ENCODE data around the gene TMEM271.

TMEM271 gene

DNA sequence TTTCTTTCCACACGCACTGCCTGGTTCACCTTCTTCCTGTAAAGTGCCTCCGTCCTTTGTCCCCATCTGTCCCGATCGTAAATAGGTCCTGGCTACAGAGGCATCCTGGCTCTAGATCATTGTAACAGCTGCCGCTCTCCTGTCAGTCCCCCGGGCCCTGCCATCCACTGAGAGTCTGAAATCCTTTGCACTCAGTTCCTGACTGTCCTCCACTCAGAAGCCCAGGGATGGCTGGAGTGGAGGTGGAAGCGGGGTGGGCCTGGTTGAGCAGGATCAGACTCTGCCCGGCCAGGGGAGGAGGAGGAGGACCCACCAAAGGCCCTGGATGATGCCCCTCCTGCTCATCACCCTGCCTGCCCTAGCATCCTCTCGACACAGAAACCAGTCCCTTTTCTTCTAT is 47.3 kb downstream of the TMEM271 start:
- Histone ChIP-seq H2BK12ac (ENCODE audit: low read length) (no peak overlapping the region), H3K27me3 (ENCODE audit: insufficient read depth, low read length) (no peaks in the 10 kb centered on the region), H3K79me2 (ENCODE audit: control insufficient read depth, insufficient read depth, low read length, poor library complexity) (no peaks in the 10 kb centered on the region), H3K4me2 (ENCODE audit: low read length) (no peak overlapping the region), H3K23ac (ENCODE audit: low read length) (no peak overlapping the region), H3K14ac (ENCODE audit: low read length) (no peak overlapping the region), H3K79me1 (ENCODE audit: low read length) (no peaks in the 10 kb centered on the region), H3K18ac (ENCODE audit: low read length) (no peak overlapping the region), H4K91ac (ENCODE audit: low read depth, low read length) (no peak overlapping the region), H3K9me3 (ENCODE audit: insufficient read depth, low read depth, low read length) (no peaks in the 10 kb centered on the region), H3K36me3 (ENCODE audit: control insufficient read depth in 1 of 2, insufficient read depth in 2 of 2, low read length in 2 of 2) (peaks cover 70 to 81% of the 10 kb centered on the region in 2 experiments), H3K9ac (ENCODE audit: low read length) (no peak overlapping the region), H3K4me1 (ENCODE audit: control insufficient read depth in 1 of 2, insufficient read depth in 2 of 2, low read length in 2 of 2) (no peaks in the 10 kb centered on the region), H2BK5ac (ENCODE audit: low read depth, low read length, poor library complexity) (no peak overlapping the region), H3K4me3 (ENCODE audit: low read depth, low read length) (no peak overlapping the region), H2AK5ac (ENCODE audit: low read length) (no peak overlapping the region), H4K8ac (ENCODE audit: low read depth, low read length) (no peak overlapping the region), H2AFZ (ENCODE audit: insufficient read depth, low read length, poor library complexity) (no peak overlapping the region), H3K4ac (ENCODE audit: low read depth, low read length) (no peak overlapping the region), H4K12ac (ENCODE audit: low read depth, low read length) (no peak overlapping the region), H2BK120ac (ENCODE audit: insufficient read depth, low read length, poor library complexity) (no peak overlapping the region), H3K27ac (ENCODE audit: low read depth, low read length) (no peak overlapping the region)
- WGBS (ENCODE audit: extremely low coverage, insufficient coverage, insufficient read length), result no CpG with 5 or more reads among the region's 9 CpGs
- DNase-seq, result no peak

DNA sequence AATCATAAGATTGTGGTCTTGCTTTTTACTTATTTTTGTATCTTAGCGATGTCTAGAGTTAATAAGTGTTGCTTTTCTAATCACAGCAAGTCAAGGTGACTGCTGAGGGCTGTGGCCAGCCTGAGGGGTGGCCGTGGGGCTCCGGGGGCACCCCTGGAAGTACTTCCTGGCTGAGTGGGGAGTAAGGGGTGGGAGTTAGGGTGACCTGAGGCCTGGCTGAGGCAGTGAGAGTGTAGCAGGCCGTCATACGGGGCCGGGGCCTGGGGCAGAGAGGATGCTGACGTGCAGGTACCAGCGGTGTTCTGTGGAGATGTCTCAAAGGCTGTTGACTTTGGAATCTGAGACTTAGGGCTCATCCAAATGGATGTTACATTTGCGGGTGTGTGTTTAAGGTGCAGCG is 47.8 kb downstream of the TMEM271 start:
- no peaks in the 10 kb centered on the region for H3K9me3 ChIP-seq (ENCODE audit: insufficient read depth, low read depth, low read length)
- H2BK5ac ChIP-seq (ENCODE audit: low read depth, low read length, poor library complexity), result no peak overlapping the region
- H3K27me3 ChIP-seq (ENCODE audit: insufficient read depth, low read length), result no peaks in the 10 kb centered on the region

DNA sequence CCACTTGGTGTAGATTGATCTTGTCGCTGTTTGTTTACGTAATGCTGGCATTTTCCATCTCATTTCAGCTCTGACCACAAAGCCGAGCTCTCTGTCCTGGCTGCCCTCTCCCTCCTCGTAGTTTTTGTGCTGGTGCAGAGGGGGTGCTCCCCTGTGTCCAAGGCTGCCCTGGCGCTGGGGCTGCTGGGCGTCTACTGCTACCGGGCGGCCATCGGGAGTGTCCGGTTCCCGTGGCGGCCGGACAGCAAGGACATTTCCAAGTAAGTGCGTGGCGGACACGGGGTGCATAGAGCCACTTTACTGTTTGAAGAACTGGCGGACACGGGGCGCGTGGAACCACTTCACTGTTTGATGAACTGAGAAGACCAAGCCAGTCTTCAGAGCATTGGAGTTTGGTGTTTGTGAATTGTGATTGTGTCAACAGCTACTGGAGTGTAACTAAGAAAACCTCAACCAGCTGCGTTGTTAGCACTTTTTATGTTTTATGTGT is 49.1 kb downstream of the TMEM271 start:
- WGBS (ENCODE audit: extremely low coverage, insufficient coverage, insufficient read length), result no CpG with 5 or more reads among the region's 21 CpGs

More for the DNA sequence above, 47.8 kb downstream of the TMEM271 start:
- no peak overlapping the region for H3K9ac ChIP-seq (ENCODE audit: low read length)
- no peaks in the 10 kb centered on the region for H3K4me1 ChIP-seq (ENCODE audit: control insufficient read depth in 1 of 2, insufficient read depth in 2 of 2, low read length in 2 of 2)
- DNase-seq, result peak in 1 of 2 donors; percentile 3
- H4K91ac ChIP-seq (ENCODE audit: low read depth, low read length), result no peak overlapping the region
- peaks cover 70 to 80% of the 10 kb centered on the region in 2 experiments for H3K36me3 ChIP-seq (ENCODE audit: control insufficient read depth in 1 of 2, insufficient read depth in 2 of 2, low read length in 2 of 2)
- H3K18ac ChIP-seq (ENCODE audit: low read length), result no peak overlapping the region
- H3K79me2 ChIP-seq (ENCODE audit: control insufficient read depth, insufficient read depth, low read length, poor library complexity), result no peaks in the 10 kb centered on the region
- H3K79me1 ChIP-seq (ENCODE audit: low read length), result no peaks in the 10 kb centered on the region
- no peak overlapping the region for H3K4me2 ChIP-seq (ENCODE audit: low read length)
- no peak overlapping the region for H4K12ac ChIP-seq (ENCODE audit: low read depth, low read length)
- no peak overlapping the region for H4K8ac ChIP-seq (ENCODE audit: low read depth, low read length)
- H3K23ac ChIP-seq (ENCODE audit: low read length), result no peak overlapping the region
- no peak overlapping the region for H2AFZ ChIP-seq (ENCODE audit: insufficient read depth, low read length, poor library complexity)
- H3K4ac ChIP-seq (ENCODE audit: low read depth, low read length), result no peak overlapping the region
- no peak overlapping the region for H2BK12ac ChIP-seq (ENCODE audit: low read length)
- no CpG with 5 or more reads among the region's 10 CpGs for WGBS (ENCODE audit: extremely low coverage, insufficient coverage, insufficient read length)
- no peak overlapping the region for H2AK5ac ChIP-seq (ENCODE audit: low read length)
- no peak overlapping the region for H3K4me3 ChIP-seq (ENCODE audit: low read depth, low read length)
- H2BK120ac ChIP-seq (ENCODE audit: insufficient read depth, low read length, poor library complexity), result no peak overlapping the region
- no peak overlapping the region for H3K14ac ChIP-seq (ENCODE audit: low read length)
- H3K27ac ChIP-seq (ENCODE audit: low read depth, low read length), result no peak overlapping the region

DNA sequence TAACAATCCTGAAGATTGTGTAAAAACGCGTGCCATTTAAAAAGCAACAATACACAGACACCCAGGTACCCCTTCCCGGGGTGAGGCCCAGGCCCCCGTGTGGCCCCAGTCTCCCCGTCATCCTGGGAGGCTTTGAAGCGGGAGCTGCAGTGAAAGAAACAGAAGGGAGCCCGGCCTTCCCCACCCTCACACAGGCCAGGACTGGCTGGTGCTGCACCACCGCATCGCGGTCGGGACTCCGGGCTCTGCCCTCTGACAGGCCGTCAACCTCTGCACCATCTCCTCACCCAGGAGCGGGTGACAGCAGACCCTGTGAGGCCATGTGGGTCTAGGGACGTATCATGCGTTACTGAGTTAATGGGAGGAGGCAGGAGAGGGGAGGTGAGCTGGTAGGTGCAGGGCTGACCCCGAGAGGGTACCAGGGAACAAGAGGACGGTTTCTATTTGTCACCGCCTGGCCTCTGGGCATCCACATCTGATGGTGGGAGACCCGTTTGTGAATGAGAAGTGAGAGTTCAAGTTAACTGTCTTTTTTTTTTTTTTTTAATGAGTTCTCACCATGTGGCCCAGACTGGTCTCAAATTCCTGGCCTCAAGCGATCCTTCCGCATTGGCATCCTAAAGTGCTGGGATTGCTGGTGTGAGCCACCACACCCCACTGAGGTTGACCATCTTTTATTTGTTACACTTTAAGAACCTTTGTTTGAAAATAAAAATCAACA is 49.7 kb downstream of the TMEM271 start:
- Histone ChIP-seq H3K9ac (ENCODE audit: low read length) (no peak overlapping the region), H3K9me3 (ENCODE audit: insufficient read depth, low read depth, low read length) (no peaks in the 10 kb centered on the region), H4K91ac (ENCODE audit: low read depth, low read length) (no peak overlapping the region), H3K36me3 (ENCODE audit: control insufficient read depth in 1 of 2, insufficient read depth in 2 of 2, low read length in 2 of 2) (peaks cover 69 to 79% of the 10 kb centered on the region in 2 experiments), H2BK12ac (ENCODE audit: low read length) (no peak overlapping the region), H2AFZ (ENCODE audit: insufficient read depth, low read length, poor library complexity) (no peak overlapping the region), H3K27me3 (ENCODE audit: insufficient read depth, low read length) (no peaks in the 10 kb centered on the region), H3K27ac (ENCODE audit: low read depth, low read length) (no peak overlapping the region), H3K79me2 (ENCODE audit: control insufficient read depth, insufficient read depth, low read length, poor library complexity) (no peaks in the 10 kb centered on the region), H3K4me2 (ENCODE audit: low read length) (no peak overlapping the region), H2BK5ac (ENCODE audit: low read depth, low read length, poor library complexity) (no peak overlapping the region), H2BK120ac (ENCODE audit: insufficient read depth, low read length, poor library complexity) (no peak overlapping the region), H3K79me1 (ENCODE audit: low read length) (no peaks in the 10 kb centered on the region), H3K4ac (ENCODE audit: low read depth, low read length) (no peak overlapping the region), H3K23ac (ENCODE audit: low read length) (no peak overlapping the region), H4K8ac (ENCODE audit: low read depth, low read length) (no peak overlapping the region), H3K18ac (ENCODE audit: low read length) (no peak overlapping the region), H2AK5ac (ENCODE audit: low read length) (no peak overlapping the region), H3K14ac (ENCODE audit: low read length) (no peak overlapping the region), H3K4me3 (ENCODE audit: low read depth, low read length) (no peak overlapping the region), H4K12ac (ENCODE audit: low read depth, low read length) (no peak overlapping the region), H3K4me1 (ENCODE audit: control insufficient read depth in 1 of 2, insufficient read depth in 2 of 2, low read length in 2 of 2) (no peaks in the 10 kb centered on the region)
- no peak for DNase-seq
- WGBS (ENCODE audit: extremely low coverage, insufficient coverage, insufficient read length), result no CpG with 5 or more reads among the region's 22 CpGs

More for the DNA sequence above, 49.1 kb downstream of the TMEM271 start:
- Histone ChIP-seq H2AFZ (ENCODE audit: insufficient read depth, low read length, poor library complexity) (no peak overlapping the region), H3K23ac (ENCODE audit: low read length) (no peak overlapping the region), H3K4me2 (ENCODE audit: low read length) (no peak overlapping the region), H3K9ac (ENCODE audit: low read length) (no peak overlapping the region), H3K36me3 (ENCODE audit: control insufficient read depth in 1 of 2, insufficient read depth in 2 of 2, low read length in 2 of 2) (peaks cover 69 to 79% of the 10 kb centered on the region in 2 experiments), H3K4ac (ENCODE audit: low read depth, low read length) (no peak overlapping the region), H2BK120ac (ENCODE audit: insufficient read depth, low read length, poor library complexity) (no peak overlapping the region), H3K4me1 (ENCODE audit: control insufficient read depth in 1 of 2, insufficient read depth in 2 of 2, low read length in 2 of 2) (no peaks in the 10 kb centered on the region), H3K9me3 (ENCODE audit: insufficient read depth, low read depth, low read length) (no peaks in the 10 kb centered on the region), H3K79me1 (ENCODE audit: low read length) (no peaks in the 10 kb centered on the region), H3K27ac (ENCODE audit: low read depth, low read length) (no peak overlapping the region), H4K91ac (ENCODE audit: low read depth, low read length) (no peak overlapping the region), H3K18ac (ENCODE audit: low read length) (no peak overlapping the region), H2AK5ac (ENCODE audit: low read length) (no peak overlapping the region), H3K4me3 (ENCODE audit: low read depth, low read length) (no peak overlapping the region), H2BK12ac (ENCODE audit: low read length) (no peak overlapping the region), H4K8ac (ENCODE audit: low read depth, low read length) (no peak overlapping the region), H3K79me2 (ENCODE audit: control insufficient read depth, insufficient read depth, low read length, poor library complexity) (no peaks in the 10 kb centered on the region), H4K12ac (ENCODE audit: low read depth, low read length) (no peak overlapping the region), H3K27me3 (ENCODE audit: insufficient read depth, low read length) (no peaks in the 10 kb centered on the region), H3K14ac (ENCODE audit: low read length) (no peak overlapping the region), H2BK5ac (ENCODE audit: low read depth, low read length, poor library complexity) (peak overlapping the region; percentile 32)
- no peak for DNase-seq
